TTC549 (cell line): Measurements from ENCODE around the gene KRTAP5-10.
"Not testable (repeated sequence)": the region's sequence is repeated elsewhere in the genome, so short reads cannot be mapped to it uniquely, and the experiment has no call there.

Experiments
- FAIRE-seq: peaks from 2 replicates; lab custom pipeline; 2012; peaks lifted over from hg19 to GRCh38; lab: Jason Lieb, UNC

The KRTAP5-10 gene

GRCh38 chr11:71565263-71565662, at the start of gene KRTAP5-10:
TSS of gene KRTAP5-10 (plus strand) at chr11:71565563. CDS start at chr11:71565588, 25 bp downstream.
- no peak for FAIRE-seq

- FAIRE-seq, result no peak
Observed at GRCh38 chr11:71518506-71519471, 46.6 kb upstream of the KRTAP5-10 start.

- no peak for FAIRE-seq
Observed at GRCh38 chr11:71519546-71519945, 45.8 kb upstream of the KRTAP5-10 start.

- no peak for FAIRE-seq
Observed at GRCh38 chr11:71525188-71525937, 40.0 kb upstream of the KRTAP5-10 start.

- FAIRE-seq, result no peak
Observed at GRCh38 chr11:71525938-71526495, 39.3 kb upstream of the KRTAP5-10 start.

- FAIRE-seq, result not testable (repeated sequence)
Observed at GRCh38 chr11:71526796-71527575, 38.4 kb upstream of the KRTAP5-10 start, which contains the start of gene KRTAP5-7. TSS of gene KRTAP5-7 (plus strand) at chr11:71527267. CDS start at chr11:71527301, 34 bp downstream.

DNA sequence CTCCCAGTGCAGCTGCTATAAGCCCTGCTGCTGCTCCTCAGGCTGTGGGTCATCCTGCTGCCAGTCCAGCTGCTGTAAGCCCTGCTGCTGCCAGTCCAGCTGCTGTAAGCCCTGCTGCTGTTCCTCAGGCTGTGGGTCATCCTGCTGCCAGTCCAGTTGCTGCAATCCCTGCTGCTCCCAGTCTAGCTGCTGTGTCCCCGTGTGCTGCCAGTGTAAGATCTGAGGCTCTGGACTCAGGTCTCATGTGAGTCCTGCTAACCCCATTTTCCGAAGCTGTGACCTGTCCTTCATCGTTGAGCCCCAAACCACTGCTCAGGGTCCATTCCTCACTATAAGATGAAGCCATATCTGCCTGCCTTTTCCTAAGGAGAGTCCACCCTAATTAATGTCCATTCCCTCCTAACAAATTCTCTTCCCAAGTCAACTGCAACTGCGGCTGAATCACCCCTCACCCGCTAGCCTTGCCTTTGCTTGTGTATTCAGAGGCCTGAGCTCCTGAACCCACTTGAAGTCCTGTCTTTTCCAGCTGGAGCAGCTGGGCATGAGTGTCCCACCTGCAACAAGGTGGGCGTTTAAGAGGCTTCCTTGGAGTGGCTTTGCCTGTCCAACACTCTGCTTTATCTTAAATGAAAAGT, 37.7 kb upstream of the KRTAP5-10 start:
- FAIRE-seq, result no peak

- FAIRE-seq, result no peak
Observed at GRCh38 chr11:71530602-71531001, 34.8 kb upstream of the KRTAP5-10 start.

DNA sequence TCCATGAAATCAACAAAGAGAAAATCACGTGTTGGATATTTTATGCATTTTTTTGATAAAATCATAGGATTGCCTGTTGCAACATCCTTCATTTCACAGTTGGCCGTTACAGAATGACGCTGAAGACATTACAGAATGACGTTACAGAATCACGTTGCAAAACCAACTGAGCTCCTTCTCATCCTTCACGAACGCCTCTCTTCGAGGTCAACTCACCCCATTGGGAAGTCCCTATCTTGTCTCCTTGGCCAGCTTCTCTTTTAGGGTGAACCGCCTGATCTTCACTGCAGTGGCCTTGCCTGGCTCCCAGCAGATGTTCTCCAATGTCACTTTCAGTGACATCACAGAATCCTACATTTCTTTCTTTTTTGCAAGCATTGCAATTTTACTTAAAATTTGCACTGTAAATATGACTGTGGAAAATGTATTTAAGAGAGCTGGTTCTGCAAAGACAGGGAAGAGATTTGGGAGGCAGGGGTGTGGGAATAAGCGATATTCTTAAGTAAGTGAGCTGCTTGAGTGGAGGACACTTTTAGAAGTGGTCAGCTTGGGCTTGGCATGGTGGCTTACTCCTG, 33.2 kb upstream of the KRTAP5-10 start:
- FAIRE-seq, result no peak

GRCh38 chr11:71534711-71535608, 30.4 kb upstream of the KRTAP5-10 start:
- not testable (repeated sequence) for FAIRE-seq

DNA sequence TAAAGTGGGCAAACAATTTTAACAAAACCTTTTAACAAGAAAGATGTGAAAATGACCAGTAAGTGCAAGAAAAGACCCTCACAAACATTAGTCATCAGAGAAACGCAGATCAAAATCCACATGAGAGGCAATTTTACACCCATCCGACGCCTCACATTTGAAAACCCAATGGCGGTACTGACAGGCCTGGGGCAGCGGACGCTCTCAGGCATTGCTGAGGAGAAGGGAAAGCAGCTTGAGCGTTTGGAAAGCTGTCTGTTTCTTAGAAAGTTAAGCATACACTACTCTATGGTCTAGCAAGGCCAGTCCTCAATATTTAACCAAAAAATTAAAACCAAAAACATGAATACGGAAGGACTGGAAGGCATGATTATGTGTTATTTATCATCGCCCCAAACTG, 29.5 kb upstream of the KRTAP5-10 start:
- FAIRE-seq, result no peak

GRCh38 chr11:71537537-71537936, 27.8 kb upstream of the KRTAP5-10 start:
- FAIRE-seq, result no peak

- FAIRE-seq, result not testable (repeated sequence)
Observed at GRCh38 chr11:71537977-71538665, 27.2 kb upstream of the KRTAP5-10 start, which contains the start of gene KRTAP5-8. TSS of gene KRTAP5-8 (plus strand) at chr11:71538025. CDS start at chr11:71538056, 31 bp downstream.

- FAIRE-seq, result no peak
Observed at GRCh38 chr11:71538666-71538990, 26.7 kb upstream of the KRTAP5-10 start.

GRCh38 chr11:71539017-71539416, 26.3 kb upstream of the KRTAP5-10 start:
- FAIRE-seq, result no peak

- FAIRE-seq, result not testable (repeated sequence)
Observed at GRCh38 chr11:71539971-71540370, 25.4 kb upstream of the KRTAP5-10 start.

GRCh38 chr11:71540521-71541304, 24.6 kb upstream of the KRTAP5-10 start:
- not testable (repeated sequence) for FAIRE-seq

DNA sequence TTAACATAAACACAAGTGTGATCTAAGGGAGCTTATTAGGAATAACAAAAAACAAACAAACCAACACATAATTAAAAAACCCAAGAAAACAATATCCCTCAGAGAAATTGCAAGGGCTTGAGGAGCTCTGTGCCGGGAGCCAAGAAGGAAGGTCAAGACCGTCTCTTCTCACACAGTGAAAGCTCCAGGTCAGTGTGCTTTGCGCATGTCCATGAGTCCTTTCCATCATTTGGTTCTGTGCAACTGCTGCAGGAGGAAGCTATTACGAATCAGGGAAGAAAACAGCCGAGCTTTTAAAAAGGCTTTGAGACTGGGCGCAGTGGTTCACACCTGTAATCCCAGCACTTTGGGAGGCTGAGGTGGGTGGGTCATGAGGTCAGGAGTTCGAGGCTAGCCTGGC, 23.0 kb upstream of the KRTAP5-10 start:
- FAIRE-seq, result no peak
